Effector memory CD4-positive, alpha-beta T cell (primary cell): ENCODE results near the gene MEGF9.

ENCODE experiments used
- DNase-seq, 3 donors: peaks; one replicate each; pipeline ENCODE4 v3.0.0-alpha.2; 2020
- H3K27ac ChIP-seq: 2 replicates; pipeline ENCODE4 v1.7.0; 2013; ENCODE audit warnings: mild to moderate bottlenecking, low read length, moderate library complexity; ENCODE audit not compliant: insufficient read depth, poor library complexity, severe bottlenecking
- H3K27me3 ChIP-seq: replicated peaks from 2 replicates; pipeline ENCODE4 v1.7.0; 2013; ENCODE audit warnings: mild to moderate bottlenecking, low read length; ENCODE audit not compliant: insufficient read depth, control insufficient read depth, poor library complexity, severe bottlenecking
- H3K36me3 ChIP-seq: 2 replicates; pipeline ENCODE4 v1.7.0; 2013; ENCODE audit warnings: mild to moderate bottlenecking, low read length, moderate library complexity; ENCODE audit not compliant: control insufficient read depth, insufficient read depth
- H3K4me1 ChIP-seq: 2 replicates; pipeline ENCODE4 v1.7.0; 2013; ENCODE audit warnings: low read length, mild to moderate bottlenecking; ENCODE audit not compliant: control insufficient read depth, insufficient read depth, poor library complexity, severe bottlenecking
- H3K4me3 ChIP-seq: 2 replicates; pipeline ENCODE4 v1.7.0; 2013; ENCODE audit warnings: low read length, low read depth, mild to moderate bottlenecking; ENCODE audit not compliant: insufficient read depth, poor library complexity, severe bottlenecking
- H3K9me3 ChIP-seq: 2 replicates; pipeline ENCODE4 v1.7.0; 2013; ENCODE audit warnings: mild to moderate bottlenecking, low read length, moderate library complexity; ENCODE audit not compliant: control insufficient read depth

The MEGF9 gene

GRCh38 chr9:120616966-120617935 lies 97.0 kb downstream of the MEGF9 start:
- Histone ChIP-seq H3K27me3 (no peaks in the 10 kb centered on the region), H3K27ac (no peak overlapping the region), H3K9me3 (no peaks in the 10 kb centered on the region), H3K36me3 (no peaks in the 10 kb centered on the region), H3K4me1 (no peaks in the 10 kb centered on the region), H3K4me3 (no peak overlapping the region)
- DNase-seq = no peak

GRCh38 chr9:120612218-120612617 lies 102.1 kb downstream of the MEGF9 start:
- no peaks in the 10 kb centered on the region for H3K4me1 ChIP-seq
- DNase-seq = no peak
- H3K36me3 ChIP-seq = no peaks in the 10 kb centered on the region
- H3K9me3 ChIP-seq = no peaks in the 10 kb centered on the region
- H3K4me3 ChIP-seq = no peak overlapping the region
- no peaks in the 10 kb centered on the region for H3K27me3 ChIP-seq
- no peak overlapping the region for H3K27ac ChIP-seq

- Histone ChIP-seq H3K36me3 (no peaks in the 10 kb centered on the region), H3K4me3 (no peak overlapping the region), H3K4me1 (no peaks in the 10 kb centered on the region)
Observed at GRCh38 chr9:120611690-120612068, 102.6 kb downstream of the MEGF9 start.

GRCh38 chr9:120610975-120611689 lies 103.1 kb downstream of the MEGF9 start:
- H3K27ac ChIP-seq = no peak overlapping the region
- no peak for DNase-seq
- H3K4me3 ChIP-seq = no peak overlapping the region
- no peaks in the 10 kb centered on the region for H3K4me1 ChIP-seq
- no peaks in the 10 kb centered on the region for H3K9me3 ChIP-seq
- H3K36me3 ChIP-seq = no peaks in the 10 kb centered on the region
- no peaks in the 10 kb centered on the region for H3K27me3 ChIP-seq

More at GRCh38 chr9:120611690-120612068, 102.6 kb downstream of the MEGF9 start:
- no peak overlapping the region for H3K27ac ChIP-seq
- no peak for DNase-seq
- H3K27me3 ChIP-seq = no peaks in the 10 kb centered on the region
- H3K9me3 ChIP-seq = no peaks in the 10 kb centered on the region

GRCh38 chr9:120609636-120610035 lies 104.6 kb downstream of the MEGF9 start:
- no peaks in the 10 kb centered on the region for H3K4me1 ChIP-seq

GRCh38 chr9:120608421-120608820 lies 105.8 kb downstream of the MEGF9 start:
- H3K4me1 ChIP-seq = no peaks in the 10 kb centered on the region
- peaks cover 3% of the 10 kb centered on the region for H3K36me3 ChIP-seq
- no peaks in the 10 kb centered on the region for H3K9me3 ChIP-seq
- no peak overlapping the region for H3K4me3 ChIP-seq
- no peak for DNase-seq
- H3K27ac ChIP-seq = no peak overlapping the region
- no peaks in the 10 kb centered on the region for H3K27me3 ChIP-seq

More at GRCh38 chr9:120609636-120610035, 104.6 kb downstream of the MEGF9 start:
- H3K4me3 ChIP-seq = no peak overlapping the region
- DNase-seq = no peak
- no peaks in the 10 kb centered on the region for H3K9me3 ChIP-seq
- H3K36me3 ChIP-seq = peaks cover 3% of the 10 kb centered on the region
- no peak overlapping the region for H3K27ac ChIP-seq
- H3K27me3 ChIP-seq = no peaks in the 10 kb centered on the region

- H3K36me3 ChIP-seq = peaks cover 3% of the 10 kb centered on the region
- no peak for DNase-seq
- H3K27ac ChIP-seq = no peak overlapping the region
- no peaks in the 10 kb centered on the region for H3K4me1 ChIP-seq
- no peak overlapping the region for H3K4me3 ChIP-seq
- H3K27me3 ChIP-seq = no peaks in the 10 kb centered on the region
- no peaks in the 10 kb centered on the region for H3K9me3 ChIP-seq
Observed at GRCh38 chr9:120603591-120603990, 110.7 kb downstream of the MEGF9 start.

GRCh38 chr9:120603010-120603409 lies 111.3 kb downstream of the MEGF9 start:
- no peak overlapping the region for H3K27ac ChIP-seq
- H3K9me3 ChIP-seq = no peaks in the 10 kb centered on the region
- no peak overlapping the region for H3K4me3 ChIP-seq
- peaks cover 3% of the 10 kb centered on the region for H3K36me3 ChIP-seq
- H3K27me3 ChIP-seq = no peaks in the 10 kb centered on the region
- DNase-seq = no peak
- H3K4me1 ChIP-seq = no peaks in the 10 kb centered on the region

GRCh38 chr9:120593955-120594277 lies 120.4 kb downstream of the MEGF9 start:
- Histone ChIP-seq H3K27ac (no peak overlapping the region), H3K9me3 (no peaks in the 10 kb centered on the region), H3K4me1 (no peaks in the 10 kb centered on the region), H3K4me3 (no peak overlapping the region), H3K36me3 (no peaks in the 10 kb centered on the region), H3K27me3 (no peaks in the 10 kb centered on the region)
- DNase-seq = no peak
